ENCODE results near the gene CHST9. TPM values are rescaled to one million over a fixed set of nuclear protein-coding genes. Genes with fewer than 3 reads are reported as not detected.

CHST9 gene
- total and polyA plus RNA-seq, 2 of the 13 experiments (the other 11 are each of a cell fraction or from before 2014, with no cell fraction given) = 3.2 to 9.6 TPM

DNA sequence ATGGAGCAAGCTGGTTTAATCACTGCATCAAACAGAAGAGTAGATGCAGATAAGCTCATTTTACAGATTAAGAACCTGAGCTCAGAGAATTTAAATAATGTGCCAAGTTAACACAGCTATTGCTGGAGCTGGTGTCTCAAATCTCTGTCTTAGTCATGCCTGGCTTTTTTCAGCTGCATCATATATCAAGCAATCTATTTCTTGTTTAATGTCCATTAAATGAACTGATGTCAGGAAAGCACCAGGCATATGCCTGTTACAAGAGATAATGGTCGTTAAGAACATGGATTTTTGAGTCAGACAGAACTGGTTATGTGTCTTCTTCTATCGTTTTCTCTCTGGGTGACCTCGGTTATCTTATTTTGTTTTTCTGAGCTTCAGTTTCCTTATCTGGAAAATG is 259.8 kb downstream of the CHST9 start (continued):
- TF ChIP-seq, protein P1, sequence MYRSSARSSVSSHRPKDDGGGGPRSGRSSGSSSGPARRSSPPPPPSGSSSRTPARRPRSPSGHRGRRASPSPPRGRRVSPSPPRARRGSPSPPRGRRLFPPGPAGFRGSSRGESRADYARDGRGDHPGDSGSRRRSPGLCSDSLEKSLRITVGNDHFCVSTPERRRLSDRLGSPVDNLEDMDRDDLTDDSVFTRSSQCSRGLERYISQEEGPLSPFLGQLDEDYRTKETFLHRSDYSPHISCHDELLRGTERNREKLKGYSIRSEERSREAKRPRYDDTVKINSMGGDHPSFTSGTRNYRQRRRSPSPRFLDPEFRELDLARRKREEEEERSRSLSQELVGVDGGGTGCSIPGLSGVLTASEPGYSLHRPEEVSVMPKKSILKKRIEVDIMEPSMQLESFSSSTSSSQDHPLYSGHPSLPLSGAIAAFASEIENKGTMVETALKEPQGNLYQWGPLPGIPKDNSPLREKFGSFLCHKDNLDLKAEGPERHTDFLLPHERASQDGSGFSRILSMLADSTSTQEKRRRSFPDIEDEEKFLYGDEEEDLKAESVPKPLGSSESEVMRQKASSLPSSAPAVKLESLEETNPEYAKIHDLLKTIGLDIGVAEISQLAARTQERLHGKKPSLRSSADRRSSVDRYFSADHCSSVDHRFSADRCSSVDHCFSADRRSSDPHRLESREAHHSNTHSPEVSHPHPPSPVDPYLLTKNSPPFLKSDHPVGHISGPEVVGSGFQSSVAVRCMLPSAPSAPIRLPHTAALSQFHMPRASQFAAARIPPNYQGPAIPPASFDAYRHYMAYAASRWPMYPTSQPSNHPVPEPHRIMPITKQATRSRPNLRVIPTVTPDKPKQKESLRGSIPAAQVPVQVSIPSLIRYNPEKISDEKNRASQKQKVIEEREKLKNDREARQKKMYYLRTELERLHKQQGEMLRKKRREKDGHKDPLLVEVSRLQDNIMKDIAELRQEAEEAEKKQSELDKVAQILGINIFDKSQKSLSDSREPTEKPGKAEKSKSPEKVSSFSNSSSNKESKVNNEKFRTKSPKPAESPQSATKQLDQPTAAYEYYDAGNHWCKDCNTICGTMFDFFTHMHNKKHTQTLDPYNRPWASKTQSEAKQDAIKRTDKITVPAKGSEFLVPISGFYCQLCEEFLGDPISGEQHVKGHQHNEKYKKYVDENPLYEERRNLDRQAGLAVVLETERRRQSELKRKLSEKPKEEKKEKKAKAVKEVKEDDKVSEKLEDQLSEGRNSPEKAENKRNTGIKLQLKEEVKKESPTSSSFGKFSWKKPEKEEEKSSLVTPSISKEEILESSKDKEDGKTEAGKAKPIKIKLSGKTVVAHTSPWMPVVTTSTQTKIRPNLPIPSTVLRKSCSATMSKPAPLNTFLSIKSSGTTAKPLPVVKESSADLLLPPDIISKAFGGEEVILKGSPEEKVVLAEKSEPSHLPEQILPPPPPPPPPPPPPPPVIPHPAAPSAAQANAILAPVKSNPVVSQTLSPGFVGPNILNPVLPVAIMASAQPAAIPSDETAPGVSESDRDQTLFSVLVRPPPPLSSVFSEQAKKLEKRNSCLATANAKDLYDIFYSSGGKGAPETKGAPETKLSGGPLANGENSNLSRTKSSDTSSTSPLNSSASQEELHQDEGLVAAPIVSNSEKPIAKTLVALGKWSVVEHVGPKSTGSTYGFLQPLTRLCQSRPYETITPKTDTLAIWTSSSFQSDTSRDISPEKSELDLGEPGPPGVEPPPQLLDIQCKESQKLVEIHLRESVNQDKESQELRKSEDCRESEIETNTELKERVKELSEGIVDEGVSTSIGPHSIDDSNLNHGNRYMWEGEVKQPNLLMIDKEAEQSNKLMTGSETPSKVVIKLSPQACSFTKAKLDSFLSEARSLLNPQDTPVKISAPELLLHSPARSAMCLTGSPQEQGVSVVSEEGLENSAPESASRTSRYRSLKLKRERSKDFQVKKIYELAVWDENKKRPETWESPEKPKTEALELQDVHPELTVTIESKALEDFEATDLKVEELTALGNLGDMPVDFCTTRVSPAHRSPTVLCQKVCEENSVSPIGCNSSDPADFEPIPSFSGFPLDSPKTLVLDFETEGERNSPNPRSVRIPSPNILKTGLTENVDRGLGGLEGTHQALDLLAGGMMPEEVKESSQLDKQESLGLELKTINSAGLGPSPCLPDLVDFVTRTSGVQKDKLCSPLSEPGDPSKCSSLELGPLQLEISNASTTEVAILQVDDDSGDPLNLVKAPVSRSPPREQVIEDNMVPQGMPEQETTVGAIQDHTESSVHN (CRISPR knock-in tag; IDR thresholded peaks at IDR 0.05) = no peak
- TF ChIP-seq ZNF552 (CRISPR knock-in tag; IDR thresholded peaks at IDR 0.05; ENCODE audit: borderline replicate concordance) (no peak), ZNF234 (CRISPR knock-in tag; conservative IDR thresholded peaks at IDR 0.05) (no peak), ZNF34 (CRISPR knock-in tag; IDR thresholded peaks at IDR 0.05; ENCODE audit: borderline replicate concordance) (no peak), TOE1 (CRISPR knock-in tag; IDR thresholded peaks at IDR 0.05) (no peak), ZNF615 (CRISPR knock-in tag; IDR thresholded peaks at IDR 0.05; ENCODE audit: borderline replicate concordance) (no peak), ZNF12 (CRISPR knock-in tag; IDR thresholded peaks at IDR 0.05) (no peak), SMYD3 (CRISPR knock-in tag; IDR thresholded peaks at IDR 0.05) (no peak), KDM3A (CRISPR knock-in tag; IDR thresholded peaks at IDR 0.05; ENCODE audit: low read depth) (no peak), ARNT2 (CRISPR knock-in tag; IDR thresholded peaks at IDR 0.05; ENCODE audit: low read depth) (no peak), ZNF33A (CRISPR knock-in tag; IDR thresholded peaks at IDR 0.05; ENCODE audit: borderline replicate concordance) (no peak), ZNF17 (CRISPR knock-in tag; IDR thresholded peaks at IDR 0.05) (no peak)
- TF ChIP-seq, protein P2, sequence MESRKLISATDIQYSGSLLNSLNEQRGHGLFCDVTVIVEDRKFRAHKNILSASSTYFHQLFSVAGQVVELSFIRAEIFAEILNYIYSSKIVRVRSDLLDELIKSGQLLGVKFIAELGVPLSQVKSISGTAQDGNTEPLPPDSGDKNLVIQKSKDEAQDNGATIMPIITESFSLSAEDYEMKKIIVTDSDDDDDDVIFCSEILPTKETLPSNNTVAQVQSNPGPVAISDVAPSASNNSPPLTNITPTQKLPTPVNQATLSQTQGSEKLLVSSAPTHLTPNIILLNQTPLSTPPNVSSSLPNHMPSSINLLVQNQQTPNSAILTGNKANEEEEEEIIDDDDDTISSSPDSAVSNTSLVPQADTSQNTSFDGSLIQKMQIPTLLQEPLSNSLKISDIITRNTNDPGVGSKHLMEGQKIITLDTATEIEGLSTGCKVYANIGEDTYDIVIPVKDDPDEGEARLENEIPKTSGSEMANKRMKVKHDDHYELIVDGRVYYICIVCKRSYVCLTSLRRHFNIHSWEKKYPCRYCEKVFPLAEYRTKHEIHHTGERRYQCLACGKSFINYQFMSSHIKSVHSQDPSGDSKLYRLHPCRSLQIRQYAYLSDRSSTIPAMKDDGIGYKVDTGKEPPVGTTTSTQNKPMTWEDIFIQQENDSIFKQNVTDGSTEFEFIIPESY (CRISPR knock-in tag; IDR thresholded peaks at IDR 0.05) = no peak
- TF ChIP-seq, protein P3, sequence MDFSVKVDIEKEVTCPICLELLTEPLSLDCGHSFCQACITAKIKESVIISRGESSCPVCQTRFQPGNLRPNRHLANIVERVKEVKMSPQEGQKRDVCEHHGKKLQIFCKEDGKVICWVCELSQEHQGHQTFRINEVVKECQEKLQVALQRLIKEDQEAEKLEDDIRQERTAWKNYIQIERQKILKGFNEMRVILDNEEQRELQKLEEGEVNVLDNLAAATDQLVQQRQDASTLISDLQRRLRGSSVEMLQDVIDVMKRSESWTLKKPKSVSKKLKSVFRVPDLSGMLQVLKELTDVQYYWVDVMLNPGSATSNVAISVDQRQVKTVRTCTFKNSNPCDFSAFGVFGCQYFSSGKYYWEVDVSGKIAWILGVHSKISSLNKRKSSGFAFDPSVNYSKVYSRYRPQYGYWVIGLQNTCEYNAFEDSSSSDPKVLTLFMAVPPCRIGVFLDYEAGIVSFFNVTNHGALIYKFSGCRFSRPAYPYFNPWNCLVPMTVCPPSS (IDR thresholded peaks at IDR 0.05) = no peak
